Ishikawa (cell line): ENCODE data around the gene MTHFS.

ENCODE experiments used
- CREB1 ChIP-seq: IDR thresholded peaks from 2 replicates; pipeline ENCODE4 v1.6.1; 2012; ENCODE audit warnings: low read depth
- EGR1 ChIP-seq: IDR thresholded peaks from 2 replicates; pipeline ENCODE4 v1.6.1; 2012
- EP300 ChIP-seq: IDR thresholded peaks from 2 replicates; pipeline ENCODE4 v1.6.1; 2012; ENCODE audit warnings: borderline replicate concordance
- TAF1 ChIP-seq: IDR thresholded peaks from 2 replicates; pipeline ENCODE4 v1.6.1; 2012; ENCODE audit warnings: low read depth, mild to moderate bottlenecking
- YY1 ChIP-seq: IDR thresholded peaks from 2 replicates; pipeline ENCODE4 v1.6.1; 2012; ENCODE audit warnings: low read depth
- ZBTB7A ChIP-seq: IDR thresholded peaks from 2 replicates; pipeline ENCODE4 v1.6.1; 2012; ENCODE audit warnings: low read depth
- TF ChIP-seq, protein P1 (sequence below): IDR thresholded peaks from 2 replicates; pipeline ENCODE4 v1.6.1; 2012; ENCODE audit warnings: low read depth, mild to moderate bottlenecking
- TF ChIP-seq, protein P2 (sequence below): IDR thresholded peaks from 2 replicates; pipeline ENCODE4 v1.6.1; 2012

DNA sequence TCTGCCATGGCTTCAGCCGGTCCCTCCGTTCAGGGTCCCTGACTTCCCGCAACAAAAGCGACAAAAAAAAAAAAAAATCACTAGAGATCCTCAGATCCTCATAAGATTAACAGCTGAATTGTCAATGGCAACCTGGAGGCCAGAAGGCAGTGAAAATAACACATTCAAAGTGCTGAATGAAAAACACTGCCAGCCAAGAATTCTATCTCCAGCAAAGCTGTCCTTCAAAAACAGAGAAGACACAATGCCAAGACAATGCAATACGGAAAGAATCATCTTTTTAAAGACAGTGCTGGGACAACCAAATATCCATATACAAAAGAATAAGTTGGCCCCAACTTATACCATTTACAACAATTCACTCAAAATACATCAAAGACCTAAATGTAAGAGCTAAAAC, 21.6 kb downstream of the MTHFS start:
- TF ChIP-seq TAF1 (no peak), YY1 (no peak), ZBTB7A (no peak), EGR1 (no peak), CREB1 (no peak), EP300 (no peak)
- TF ChIP-seq, protein P1, sequence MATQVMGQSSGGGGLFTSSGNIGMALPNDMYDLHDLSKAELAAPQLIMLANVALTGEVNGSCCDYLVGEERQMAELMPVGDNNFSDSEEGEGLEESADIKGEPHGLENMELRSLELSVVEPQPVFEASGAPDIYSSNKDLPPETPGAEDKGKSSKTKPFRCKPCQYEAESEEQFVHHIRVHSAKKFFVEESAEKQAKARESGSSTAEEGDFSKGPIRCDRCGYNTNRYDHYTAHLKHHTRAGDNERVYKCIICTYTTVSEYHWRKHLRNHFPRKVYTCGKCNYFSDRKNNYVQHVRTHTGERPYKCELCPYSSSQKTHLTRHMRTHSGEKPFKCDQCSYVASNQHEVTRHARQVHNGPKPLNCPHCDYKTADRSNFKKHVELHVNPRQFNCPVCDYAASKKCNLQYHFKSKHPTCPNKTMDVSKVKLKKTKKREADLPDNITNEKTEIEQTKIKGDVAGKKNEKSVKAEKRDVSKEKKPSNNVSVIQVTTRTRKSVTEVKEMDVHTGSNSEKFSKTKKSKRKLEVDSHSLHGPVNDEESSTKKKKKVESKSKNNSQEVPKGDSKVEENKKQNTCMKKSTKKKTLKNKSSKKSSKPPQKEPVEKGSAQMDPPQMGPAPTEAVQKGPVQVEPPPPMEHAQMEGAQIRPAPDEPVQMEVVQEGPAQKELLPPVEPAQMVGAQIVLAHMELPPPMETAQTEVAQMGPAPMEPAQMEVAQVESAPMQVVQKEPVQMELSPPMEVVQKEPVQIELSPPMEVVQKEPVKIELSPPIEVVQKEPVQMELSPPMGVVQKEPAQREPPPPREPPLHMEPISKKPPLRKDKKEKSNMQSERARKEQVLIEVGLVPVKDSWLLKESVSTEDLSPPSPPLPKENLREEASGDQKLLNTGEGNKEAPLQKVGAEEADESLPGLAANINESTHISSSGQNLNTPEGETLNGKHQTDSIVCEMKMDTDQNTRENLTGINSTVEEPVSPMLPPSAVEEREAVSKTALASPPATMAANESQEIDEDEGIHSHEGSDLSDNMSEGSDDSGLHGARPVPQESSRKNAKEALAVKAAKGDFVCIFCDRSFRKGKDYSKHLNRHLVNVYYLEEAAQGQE = no peak
- TF ChIP-seq, protein P2, sequence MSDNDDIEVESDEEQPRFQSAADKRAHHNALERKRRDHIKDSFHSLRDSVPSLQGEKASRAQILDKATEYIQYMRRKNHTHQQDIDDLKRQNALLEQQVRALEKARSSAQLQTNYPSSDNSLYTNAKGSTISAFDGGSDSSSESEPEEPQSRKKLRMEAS = no peak
